K562 (cell line): ENCODE results near the gene DCAF7. TPM values are rescaled to one million over a fixed set of nuclear protein-coding genes. Genes with fewer than 3 reads are reported as not detected.

Source experiments
- CBX2 ChIP-seq: fragments of 200-600 bp; sonication (generic); IDR thresholded peaks from one replicate; pipeline ENCODE4 v1.6.1; 2012; ENCODE audit warnings: mild to moderate bottlenecking, low read length, inconsistent platforms; ENCODE audit not compliant: insufficient read depth, poor library complexity, severe bottlenecking
- GATAD2B ChIP-seq: fragments of 450-650 bp; IDR thresholded peaks from 2 replicates; pipeline ENCODE4 v1.6.1; 2017; ENCODE audit warnings: mild to moderate bottlenecking, borderline replicate concordance
- L3MBTL2 ChIP-seq: fragments of 450-650 bp; IDR thresholded peaks from 2 replicates; pipeline ENCODE4 v1.6.1; 2016; ENCODE audit warnings: mild to moderate bottlenecking, moderate library complexity
- MITF ChIP-seq: IDR thresholded peaks from 2 replicates; pipeline ENCODE4 v1.6.1; 2014; ENCODE audit warnings: antibody characterized with exemption
- NCOR1 ChIP-seq: fragments of 450-650 bp; IDR thresholded peaks from 2 replicates; pipeline ENCODE4 v1.6.1; 2016; ENCODE audit warnings: mild to moderate bottlenecking, moderate library complexity
- TRIM28 ChIP-seq: fragments of 450-650 bp; IDR thresholded peaks from 2 replicates; pipeline ENCODE4 v1.6.1; 2017
- polyA plus RNA-seq, 8 experiments: library from polyadenylated mRNA; depleted of rRNA in 4 of 8; stranded (reverse) in 5 of 8; unstranded in 3 of 8; fragments of >200 nt; fragmentation: Nextera tagmentation in 2 of 8; fragmentation: Illumina TruSeq in 1 of 8; extraction: Ambion mirVana in 2 of 8; extraction: Trizol in 1 of 8; gene quantifications; 2 replicates each; pipeline versions ENCODE4 v1.2.1 to v1.2.3, GENCODE V29; 2011 to 2014; ENCODE audit warnings: inconsistent platforms in 1 of 8, missing spikeins in 1 of 8
- total RNA-seq, 7 experiments: library from RNA; depleted of rRNA in 6 of 7; stranded (reverse); fragments of >200 nt in 6 of 7; fragmentation: Illumina TruSeq in 2 of 7; extraction: Trizol in 2 of 7; gene quantifications; 2 replicates each; pipeline versions ENCODE4 v1.2.1 to v1.2.3, GENCODE V29; 2011 to 2021; ENCODE audit warnings: low replicate concordance in 1 of 7
- TF ChIP-seq, protein P1 (sequence below): sonication (generic); formaldehyde crosslinking; IDR thresholded peaks from 2 replicates; pipeline ENCODE4 v1.4.0; 2020; ENCODE audit warnings: mild to moderate bottlenecking, missing genetic modification reagents

DCAF7 gene
- total and polyA plus RNA-seq, 9 of the 15 experiments (the other 6 are each of a cell fraction or from before 2014, with no cell fraction given), result 30.8 to 123 (median 40.2) TPM

GRCh38 chr17:63624531-63624880, 74.2 kb downstream of the DCAF7 start (continued):
- TF ChIP-seq, protein P1, sequence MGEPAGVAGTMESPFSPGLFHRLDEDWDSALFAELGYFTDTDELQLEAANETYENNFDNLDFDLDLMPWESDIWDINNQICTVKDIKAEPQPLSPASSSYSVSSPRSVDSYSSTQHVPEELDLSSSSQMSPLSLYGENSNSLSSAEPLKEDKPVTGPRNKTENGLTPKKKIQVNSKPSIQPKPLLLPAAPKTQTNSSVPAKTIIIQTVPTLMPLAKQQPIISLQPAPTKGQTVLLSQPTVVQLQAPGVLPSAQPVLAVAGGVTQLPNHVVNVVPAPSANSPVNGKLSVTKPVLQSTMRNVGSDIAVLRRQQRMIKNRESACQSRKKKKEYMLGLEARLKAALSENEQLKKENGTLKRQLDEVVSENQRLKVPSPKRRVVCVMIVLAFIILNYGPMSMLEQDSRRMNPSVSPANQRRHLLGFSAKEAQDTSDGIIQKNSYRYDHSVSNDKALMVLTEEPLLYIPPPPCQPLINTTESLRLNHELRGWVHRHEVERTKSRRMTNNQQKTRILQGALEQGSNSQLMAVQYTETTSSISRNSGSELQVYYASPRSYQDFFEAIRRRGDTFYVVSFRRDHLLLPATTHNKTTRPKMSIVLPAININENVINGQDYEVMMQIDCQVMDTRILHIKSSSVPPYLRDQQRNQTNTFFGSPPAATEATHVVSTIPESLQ (CRISPR knock-in tag), result no peak
- no peak for TF ChIP-seq MITF
- TF ChIP-seq L3MBTL2, result no peak
- no peak for TF ChIP-seq CBX2
- no peak for TF ChIP-seq NCOR1
- no peak for TF ChIP-seq TRIM28
- TF ChIP-seq GATAD2B, result no peak
